Measurements from ENCODE around the gene SRP9. TPM values are rescaled to one million over a fixed set of nuclear protein-coding genes. Genes with fewer than 3 reads are reported as not detected.

The SRP9 gene
- total and polyA plus RNA-seq, 10 of the 15 experiments (the other 5 are each of a cell fraction or from before 2014, with no cell fraction given): 248 to 1,200 (median 514) TPM

GRCh38 chr1:225731491-225731890 lies 46.1 kb upstream of the SRP9 start:
- H3K27me3 ChIP-seq (replicated peaks in 1 of 2; ENCODE audit: control insufficient read depth in 2 of 2, insufficient read depth in 2 of 2, low read length in 1 of 2): no peaks in the 10 kb centered on the region; a peak in 1 of 4 replicates
- no TSS peak for BruUV-seq (replicated peaks)
- no peak overlapping the region for H3K4me2 ChIP-seq (ENCODE audit: control insufficient read depth, insufficient read depth)
- SMC1A ChIA-PET (ENCODE audit: uncharacterized antibody, unreplicated experiment): no interaction called here
- ATAC-seq (no peak), DNase-seq (ENCODE audit: low read depth, low spot score) (no peak), FAIRE-seq (no peak)
- no peaks in the 10 kb centered on the region for H3K4me1 ChIP-seq (ENCODE audit: control insufficient read depth, insufficient read depth, low read length)
- no peak overlapping the region for H3K4me3 ChIP-seq
- no peaks in the 10 kb centered on the region for H4K20me1 ChIP-seq (ENCODE audit: control insufficient read depth, insufficient read depth)
- H3K9ac ChIP-seq (ENCODE audit: control insufficient read depth, insufficient read depth, low read length): no peak overlapping the region
- intact Hi-C loops (cut with micrococcal nuclease; ENCODE audit: unreplicated experiment) (no loop called here), in situ Hi-C loops (cut with MboI) (no loop called here)
- H3K79me2 ChIP-seq (ENCODE audit: control insufficient read depth, insufficient read depth, low read length): no peaks in the 10 kb centered on the region
- H3K36me3 ChIP-seq (ENCODE audit: control insufficient read depth in 2 of 2, insufficient read depth in 2 of 2, low read length in 1 of 2): no peaks in the 10 kb centered on the region
- TF ChIP-seq RFX5 (IDR thresholded peaks at IDR 0.05; ENCODE audit: low read depth, low read length) (no peak), FOXK2 (IDR thresholded peaks at IDR 0.05) (no peak), CHD2 (IDR thresholded peaks at IDR 0.05; ENCODE audit: borderline replicate concordance, low read depth, low read length) (no peak), HCFC1 (IDR thresholded peaks at IDR 0.05; ENCODE audit: low read length) (no peak), MEF2B (IDR thresholded peaks at IDR 0.05; ENCODE audit: partially characterized antibody, poor library complexity, severe bottlenecking) (no peak), STAT3 (IDR thresholded peaks at IDR 0.05; ENCODE audit: low read depth, low read length) (no peak), EP300 (IDR thresholded peaks at IDR 0.05; ENCODE audit: borderline replicate concordance in 1 of 2, control insufficient read depth in 1 of 2, low read depth in 2 of 2, low read length in 2 of 2) (no peak), FOXM1 (IDR thresholded peaks at IDR 0.05; ENCODE audit: low read depth, low read length) (no peak), BCL3 (IDR thresholded peaks at IDR 0.05; ENCODE audit: borderline replicate concordance, insufficient read depth, low read depth, low read length, poor library complexity, severe bottlenecking) (no peak), ZBTB33 (IDR thresholded peaks at IDR 0.05) (no peak), CHD4 (IDR thresholded peaks at IDR 0.05) (no peak), EZH2 (IDR thresholded peaks at IDR 0.05; ENCODE audit: borderline replicate concordance, control insufficient read depth, low read depth, low read length) (no peak), MTA2 (IDR thresholded peaks at IDR 0.05; ENCODE audit: low read depth) (no peak), NFIC (IDR thresholded peaks at IDR 0.05; ENCODE audit: low read depth, low read length) (no peak)
- CTCF ChIA-PET: no interaction called here
- no peak overlapping the region for H3K27ac ChIP-seq (ENCODE audit: control insufficient read depth, insufficient read depth)
- H3K9me3 ChIP-seq (replicated peaks; ENCODE audit: control insufficient read depth, insufficient read depth, low read length): no peaks in the 10 kb centered on the region
- POLR2A ChIA-PET: interaction anchor here (0.6 kb wide), 1 partner anchor 473 kb away, joined by 3 read pairs; no protein-coding TSS in a partner anchor
- RAD21 ChIA-PET (ENCODE audit: unreplicated experiment): no interaction called here
- no peak overlapping the region for H2AFZ ChIP-seq (ENCODE audit: control insufficient read depth, low read depth, low read length)
